Peyer's patch (tissue), 4 donors: Measurements from ENCODE around the gene EVPL.

Experiments used
- POLR2A ChIP-seq, 2 donors: fragments of 450-650 bp; IDR thresholded peaks; one replicate each; pipeline ENCODE4 v1.5.1; 2017; ENCODE audit warnings: antibody characterized with exemption in 2 of 2, mild to moderate bottlenecking in 2 of 2, moderate library complexity in 2 of 2
- TF ChIP-seq, protein P1 (sequence below), 6 experiments: fragments of 450-650 bp in 4 of 6; fragments of 200-600 bp in 2 of 6; sonication (generic) in 1 of 6; IDR thresholded peaks; one replicate each; pipeline ENCODE4 v1.5.1; 2017 to 2019; ENCODE audit warnings: antibody characterized with exemption in 6 of 6, mild to moderate bottlenecking in 3 of 6, moderate library complexity in 1 of 6

DNA sequence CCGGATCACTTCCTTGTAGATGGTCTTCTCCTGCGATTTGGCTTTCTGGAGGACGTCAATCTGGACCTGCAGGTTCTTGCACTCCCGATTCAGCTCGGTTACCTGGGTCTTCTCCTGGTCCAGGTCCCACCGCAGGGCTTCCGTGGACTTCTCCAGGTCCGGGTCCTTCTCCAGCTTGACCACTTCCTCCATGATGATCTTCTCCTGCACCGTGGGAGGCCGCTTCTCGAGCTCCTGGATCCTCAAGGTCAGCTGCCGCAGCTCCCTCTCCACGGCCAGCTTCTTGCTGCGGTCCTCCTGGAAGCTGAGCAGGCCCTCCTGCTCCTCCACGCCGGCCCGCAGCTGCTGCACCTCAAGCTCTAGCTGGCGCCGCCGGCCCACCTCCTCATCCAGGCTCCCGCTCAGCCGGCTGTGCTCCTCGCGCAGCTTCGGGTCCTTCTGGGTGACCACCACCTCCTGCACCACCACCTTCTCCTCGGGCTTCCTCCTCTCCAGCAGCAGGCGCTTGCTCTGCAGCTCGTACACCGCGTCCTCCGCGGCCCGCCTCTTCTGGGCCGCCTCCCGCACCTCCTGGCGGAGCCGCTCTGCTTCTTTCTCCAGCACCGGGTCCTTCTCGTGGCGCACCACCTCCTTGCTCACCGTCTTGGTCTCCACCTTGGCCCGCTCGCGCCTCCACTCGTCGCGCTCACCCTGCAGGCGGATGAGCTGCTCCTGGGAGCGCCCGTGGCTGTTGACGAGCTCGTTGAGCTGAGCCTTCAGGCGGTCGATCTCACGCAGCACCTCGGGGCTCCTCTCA is 18.3 kb downstream of the EVPL start:
- TF ChIP-seq, protein P1, sequence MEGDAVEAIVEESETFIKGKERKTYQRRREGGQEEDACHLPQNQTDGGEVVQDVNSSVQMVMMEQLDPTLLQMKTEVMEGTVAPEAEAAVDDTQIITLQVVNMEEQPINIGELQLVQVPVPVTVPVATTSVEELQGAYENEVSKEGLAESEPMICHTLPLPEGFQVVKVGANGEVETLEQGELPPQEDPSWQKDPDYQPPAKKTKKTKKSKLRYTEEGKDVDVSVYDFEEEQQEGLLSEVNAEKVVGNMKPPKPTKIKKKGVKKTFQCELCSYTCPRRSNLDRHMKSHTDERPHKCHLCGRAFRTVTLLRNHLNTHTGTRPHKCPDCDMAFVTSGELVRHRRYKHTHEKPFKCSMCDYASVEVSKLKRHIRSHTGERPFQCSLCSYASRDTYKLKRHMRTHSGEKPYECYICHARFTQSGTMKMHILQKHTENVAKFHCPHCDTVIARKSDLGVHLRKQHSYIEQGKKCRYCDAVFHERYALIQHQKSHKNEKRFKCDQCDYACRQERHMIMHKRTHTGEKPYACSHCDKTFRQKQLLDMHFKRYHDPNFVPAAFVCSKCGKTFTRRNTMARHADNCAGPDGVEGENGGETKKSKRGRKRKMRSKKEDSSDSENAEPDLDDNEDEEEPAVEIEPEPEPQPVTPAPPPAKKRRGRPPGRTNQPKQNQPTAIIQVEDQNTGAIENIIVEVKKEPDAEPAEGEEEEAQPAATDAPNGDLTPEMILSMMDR (IDR thresholded peaks at IDR 0.05) = no peak
- no peak for TF ChIP-seq POLR2A (IDR thresholded peaks at IDR 0.05)
